GM20431 (cell line): ENCODE data around the gene TSPAN18.

Experiments
- in situ Hi-C: fragments of 300-500 bp; cut with MseI, MboI; formaldehyde crosslinking; loops from one replicate; pipeline ENCODE4 v1.15.0; 2020; ENCODE audit warnings: low sequenced_read_pairs; ENCODE audit not compliant: unreplicated experiment

Gene TSPAN18

GRCh38 chr11:44753961-44754645 lies 27.3 kb downstream of the TSPAN18 start:
- in situ Hi-C loops = no loop called here

GRCh38 chr11:44754876-44755555 lies 28.3 kb downstream of the TSPAN18 start:
- in situ Hi-C loops = no loop called here

GRCh38 chr11:44755556-44756523 lies 29.1 kb downstream of the TSPAN18 start:
- in situ Hi-C loops = no loop called here

- in situ Hi-C loops = no loop called here
Measured at GRCh38 chr11:44758983-44759382, 32.2 kb downstream of the TSPAN18 start.

- in situ Hi-C loops = no loop called here
Measured at GRCh38 chr11:44759743-44760476, 33.1 kb downstream of the TSPAN18 start.

- in situ Hi-C loops = no loop called here
Measured at GRCh38 chr11:44760477-44760872, 33.7 kb downstream of the TSPAN18 start.

GRCh38 chr11:44760917-44761550 lies 34.3 kb downstream of the TSPAN18 start:
- in situ Hi-C loops = no loop called here

- in situ Hi-C loops = no loop called here
Measured at GRCh38 chr11:44761551-44761961, 34.8 kb downstream of the TSPAN18 start.

GRCh38 chr11:44763121-44763820 lies 36.5 kb downstream of the TSPAN18 start:
- in situ Hi-C loops = no loop called here

GRCh38 chr11:44764583-44764982 lies 37.8 kb downstream of the TSPAN18 start:
- in situ Hi-C loops = no loop called here

- in situ Hi-C loops = no loop called here
Measured at GRCh38 chr11:44765026-44765595, 38.3 kb downstream of the TSPAN18 start.

- in situ Hi-C loops = no loop called here
Measured at GRCh38 chr11:44765676-44766075, 38.9 kb downstream of the TSPAN18 start.

- in situ Hi-C loops = no loop called here
Measured at GRCh38 chr11:44766112-44766971, 39.6 kb downstream of the TSPAN18 start.

GRCh38 chr11:44766972-44767278 lies 40.2 kb downstream of the TSPAN18 start:
- in situ Hi-C loops = no loop called here

GRCh38 chr11:44767421-44767820 lies 40.7 kb downstream of the TSPAN18 start:
- in situ Hi-C loops = no loop called here

GRCh38 chr11:44770401-44770800 lies 43.6 kb downstream of the TSPAN18 start:
- in situ Hi-C loops = no loop called here

GRCh38 chr11:44771252-44771734 lies 44.5 kb downstream of the TSPAN18 start:
- in situ Hi-C loops = no loop called here

- in situ Hi-C loops = no loop called here
Measured at GRCh38 chr11:44771841-44772240, 45.1 kb downstream of the TSPAN18 start.
